Measurements from ENCODE around the gene CHCHD6. TPM values are rescaled to one million over a fixed set of nuclear protein-coding genes. Genes with fewer than 3 reads are reported as not detected.

The CHCHD6 gene
- total RNA-seq, 6 experiments from 2014 or later = 1.7 to 5.3 (median 4.2) TPM

DNA sequence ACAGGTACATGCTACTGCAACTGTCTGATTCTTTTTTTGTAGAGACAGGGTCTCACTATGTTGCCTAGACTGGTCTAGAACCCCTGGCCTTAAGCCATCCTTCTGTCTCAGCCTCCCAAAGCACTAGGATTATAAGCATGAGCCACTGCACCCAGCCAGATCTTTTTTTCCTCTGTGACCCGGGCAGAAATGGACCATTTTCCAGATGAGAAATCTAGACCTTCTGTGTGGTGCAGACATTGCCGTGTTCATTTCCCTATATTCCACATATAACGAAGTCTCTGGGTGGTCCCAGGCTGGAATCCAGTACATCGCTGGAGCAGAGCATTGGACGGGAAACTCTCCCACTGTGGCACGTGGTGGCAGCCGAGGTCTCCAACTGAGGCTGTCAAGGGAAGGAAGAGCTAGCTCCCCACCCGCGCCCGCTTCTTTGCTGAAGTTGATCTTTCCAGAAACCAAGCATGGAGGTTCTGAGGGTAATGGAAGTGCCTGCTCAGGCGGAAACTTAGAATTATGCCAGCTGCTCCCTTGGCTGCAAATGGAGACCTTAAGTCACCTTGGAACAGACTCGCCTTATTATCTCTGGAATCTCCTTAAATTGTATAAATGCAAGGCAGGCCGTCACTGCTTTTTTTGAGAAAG is 26.1 kb upstream of the CHCHD6 start:
- no peak for ATAC-seq
- Histone ChIP-seq H3K9me3 (no peaks in the 10 kb centered on the region), H3K27me3 (no peaks in the 10 kb centered on the region), H3K27ac (no peak overlapping the region), H3K36me3 (no peaks in the 10 kb centered on the region), H3K4me3 (no peak overlapping the region), H3K4me1 (no peaks in the 10 kb centered on the region)
- 70% methylated on average over 11 of the region's 13 CpGs for WGBS (ENCODE audit: insufficient coverage, low coverage, low lambda C conversion rate, missing lambda C conversion rate)
- no peak for DNase-seq
- intact Hi-C loops (cut with DNase I) = loop anchor here in 1 of 2 donors (5.0 kb wide), 1 partner anchor 869 kb away; no protein-coding TSS in a partner anchor
- TF ChIP-seq POLR2A (IDR thresholded peaks at IDR 0.05) = no peak
- TF ChIP-seq, protein P1, sequence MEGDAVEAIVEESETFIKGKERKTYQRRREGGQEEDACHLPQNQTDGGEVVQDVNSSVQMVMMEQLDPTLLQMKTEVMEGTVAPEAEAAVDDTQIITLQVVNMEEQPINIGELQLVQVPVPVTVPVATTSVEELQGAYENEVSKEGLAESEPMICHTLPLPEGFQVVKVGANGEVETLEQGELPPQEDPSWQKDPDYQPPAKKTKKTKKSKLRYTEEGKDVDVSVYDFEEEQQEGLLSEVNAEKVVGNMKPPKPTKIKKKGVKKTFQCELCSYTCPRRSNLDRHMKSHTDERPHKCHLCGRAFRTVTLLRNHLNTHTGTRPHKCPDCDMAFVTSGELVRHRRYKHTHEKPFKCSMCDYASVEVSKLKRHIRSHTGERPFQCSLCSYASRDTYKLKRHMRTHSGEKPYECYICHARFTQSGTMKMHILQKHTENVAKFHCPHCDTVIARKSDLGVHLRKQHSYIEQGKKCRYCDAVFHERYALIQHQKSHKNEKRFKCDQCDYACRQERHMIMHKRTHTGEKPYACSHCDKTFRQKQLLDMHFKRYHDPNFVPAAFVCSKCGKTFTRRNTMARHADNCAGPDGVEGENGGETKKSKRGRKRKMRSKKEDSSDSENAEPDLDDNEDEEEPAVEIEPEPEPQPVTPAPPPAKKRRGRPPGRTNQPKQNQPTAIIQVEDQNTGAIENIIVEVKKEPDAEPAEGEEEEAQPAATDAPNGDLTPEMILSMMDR (IDR thresholded peaks at IDR 0.05) = no peak

DNA sequence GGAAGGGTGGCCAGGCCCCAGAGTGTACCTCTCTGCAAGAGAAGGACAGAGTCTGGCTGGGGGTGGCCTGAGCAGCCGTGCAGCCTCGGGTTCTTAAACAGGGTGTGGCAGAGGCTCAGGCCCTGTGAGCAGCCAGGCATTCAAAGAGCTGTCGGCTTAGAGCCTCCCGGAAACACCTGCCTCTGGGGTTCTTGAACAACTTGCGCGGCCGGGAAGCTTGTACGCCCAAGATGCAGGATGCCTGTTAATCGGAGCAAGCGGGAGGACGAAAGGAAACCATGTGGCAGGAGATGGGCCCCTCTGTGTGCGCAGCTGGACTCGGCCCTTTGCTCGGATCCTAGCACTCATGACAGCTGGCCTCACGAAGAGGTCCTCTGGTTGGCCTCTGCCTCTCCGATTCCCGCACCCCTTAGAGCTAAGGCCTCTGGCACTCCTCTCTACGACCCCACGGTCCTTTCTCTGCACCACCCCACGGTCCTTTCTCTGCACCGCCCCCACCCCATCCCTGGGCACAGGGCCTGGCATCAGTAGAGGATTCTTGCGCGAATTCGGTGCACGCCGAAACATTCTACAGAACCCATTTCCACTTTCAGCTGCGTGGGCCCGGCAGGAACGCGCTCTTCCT is 25.2 kb upstream of the CHCHD6 start:
- intact Hi-C loops (cut with DNase I) = loop anchor here in 1 of 2 donors (5.0 kb wide), 1 partner anchor 868 kb away; no protein-coding TSS in a partner anchor
- no peak overlapping the region for H3K4me3 ChIP-seq

DNA sequence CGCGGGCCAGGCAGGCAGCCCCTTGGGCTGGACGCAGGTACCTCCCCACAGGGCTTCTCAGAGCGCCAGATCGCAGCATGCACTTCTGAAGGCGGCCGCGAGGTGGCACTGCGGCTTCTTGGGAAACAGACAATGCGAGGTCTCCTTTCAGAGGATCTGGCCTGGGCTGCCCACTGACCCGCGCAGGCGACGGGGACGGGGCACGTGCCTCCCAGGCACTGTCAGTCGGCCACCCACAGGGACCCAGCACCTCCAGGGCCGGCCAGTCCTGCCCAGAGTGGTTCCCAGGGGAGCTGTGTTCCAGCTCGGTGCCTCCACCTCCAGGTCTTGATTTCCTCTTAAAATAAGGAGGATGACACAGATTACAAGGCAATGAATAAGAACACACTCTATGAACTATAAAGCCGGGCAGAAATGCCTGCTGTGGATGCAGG is 24.7 kb upstream of the CHCHD6 start:
- H3K4me3 ChIP-seq = no peak overlapping the region
- ATAC-seq (peak; percentile 92 to 97 (median 96)), DNase-seq (peak; percentile 75 to 86 (median 78))
- no peaks in the 10 kb centered on the region for H3K27me3 ChIP-seq
- no peaks in the 10 kb centered on the region for H3K36me3 ChIP-seq
- no peak for TF ChIP-seq POLR2A (IDR thresholded peaks at IDR 0.05)
- TF ChIP-seq, protein P1 (IDR thresholded peaks at IDR 0.05) = peak; percentile 91 to 99 (median 96)
- H3K9me3 ChIP-seq = no peaks in the 10 kb centered on the region
- no peaks in the 10 kb centered on the region for H3K4me1 ChIP-seq
- 5% methylated on average over 4 of the region's 20 CpGs for WGBS (ENCODE audit: insufficient coverage, low coverage, low lambda C conversion rate, missing lambda C conversion rate)
- H3K27ac ChIP-seq = no peak overlapping the region
- intact Hi-C loops (cut with DNase I) = loop anchor here in 1 of 2 donors (5.0 kb wide), 1 partner anchor 868 kb away; no protein-coding TSS in a partner anchor

More for the DNA sequence above, 25.2 kb upstream of the CHCHD6 start:
- ATAC-seq (peak in 1 of 4 donors; percentile 8), DNase-seq (no peak)
- no peaks in the 10 kb centered on the region for H3K36me3 ChIP-seq
- H3K9me3 ChIP-seq = no peaks in the 10 kb centered on the region
- 2% methylated on average over 15 of the region's 30 CpGs for WGBS (ENCODE audit: insufficient coverage, low coverage, low lambda C conversion rate, missing lambda C conversion rate)
- no peak overlapping the region for H3K27ac ChIP-seq
- no peaks in the 10 kb centered on the region for H3K4me1 ChIP-seq
- TF ChIP-seq POLR2A (IDR thresholded peaks at IDR 0.05) = no peak
- TF ChIP-seq, protein P1 (IDR thresholded peaks at IDR 0.05) = no peak
- H3K27me3 ChIP-seq = no peaks in the 10 kb centered on the region

DNA sequence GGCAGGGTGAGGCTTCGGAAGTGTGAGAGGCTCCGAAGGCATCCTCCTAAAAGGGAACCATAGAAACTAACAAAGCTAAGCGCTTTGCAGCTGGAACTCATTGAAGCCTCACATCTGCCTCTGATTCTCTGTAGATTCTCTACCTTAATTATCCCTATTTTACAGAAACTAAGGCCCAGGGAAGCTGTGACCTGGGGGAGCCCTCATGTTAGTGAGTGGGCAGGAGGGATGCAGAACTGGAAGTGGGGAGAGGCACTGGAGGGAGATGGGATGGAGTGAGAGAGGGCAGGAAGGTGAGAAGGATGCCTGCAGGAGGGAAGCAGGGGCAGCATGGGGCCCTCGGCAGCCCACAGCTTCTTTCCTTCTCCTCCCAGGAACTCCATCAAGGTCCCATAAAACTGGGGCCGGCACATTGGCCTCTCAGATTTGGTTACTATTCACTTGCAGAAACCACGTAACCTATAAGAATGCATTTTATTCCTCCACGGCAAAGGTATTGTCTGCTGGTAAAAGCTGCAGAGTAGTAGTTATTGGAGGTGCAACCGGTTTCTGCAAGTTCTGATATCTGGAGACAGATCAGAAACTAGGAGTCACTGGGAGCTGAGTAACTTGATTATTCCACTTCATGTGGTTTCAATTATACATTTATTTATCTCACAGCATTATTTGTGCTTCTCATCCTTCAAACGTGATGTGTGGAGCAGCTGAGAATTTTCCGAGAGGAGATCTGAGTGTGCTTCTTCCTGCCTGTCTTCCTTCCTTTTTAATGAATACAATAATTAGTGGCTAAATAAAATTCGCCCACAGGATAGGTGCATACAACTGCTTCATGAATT is 24.0 kb upstream of the CHCHD6 start:
- H3K27me3 ChIP-seq = no peaks in the 10 kb centered on the region
- no peak for ATAC-seq
- intact Hi-C loops (cut with DNase I) = loop anchor here in 1 of 2 donors (5.0 to 10.0 kb wide), 2 partner anchors 785 to 867 kb away; no protein-coding TSS in a partner anchor
- TF ChIP-seq, protein P1 (IDR thresholded peaks at IDR 0.05) = no peak
- WGBS (ENCODE audit: insufficient coverage, low coverage, low lambda C conversion rate, missing lambda C conversion rate) = 64% methylated on average over 9 of the region's 11 CpGs
- no peaks in the 10 kb centered on the region for H3K36me3 ChIP-seq
- no peak overlapping the region for H3K4me3 ChIP-seq
- peak in 1 of 3 donors; percentile 21 for DNase-seq
- H3K9me3 ChIP-seq = no peaks in the 10 kb centered on the region
- H3K27ac ChIP-seq = no peak overlapping the region
- H3K4me1 ChIP-seq = no peaks in the 10 kb centered on the region

Data from right lobe of liver (tissue), 6 donors.